Tibial artery (tissue), 4 donors: ENCODE data around the gene COL18A1.

Experiments used
- DNase-seq, 2 donors: peaks; one replicate each; pipeline ENCODE4 v3.0.0-alpha.2; 2019
- H3K27ac ChIP-seq, 2 donors: fragments of 200-600 bp; sonication (generic) in 1 of 2; 1 replicate in 1 of 2; 2 replicates in 1 of 2; pipeline ENCODE4 v1.5.1; 2018 to 2019; ENCODE audit warnings: mild to moderate bottlenecking in 1 of 2
- H3K27me3 ChIP-seq, 2 donors: fragments of 200-600 bp; sonication (generic) in 1 of 2; one replicate each; pipeline versions ENCODE4 v1.5.1 to v1.6.0; 2016 to 2019
- H3K36me3 ChIP-seq, 3 donors: fragments of 200-600 bp; sonication (generic) in 2 of 3; one replicate each; pipeline ENCODE4 v1.5.1; 2016 to 2019; ENCODE audit warnings: mild to moderate bottlenecking in 2 of 3
- H3K4me1 ChIP-seq, 4 donors: fragments of 200-600 bp; sonication (generic) in 2 of 4; 1 replicate in 3 of 4; 2 replicates in 1 of 4; pipeline ENCODE4 v1.5.1; 2016 to 2019
- H3K4me3 ChIP-seq, 2 donors: fragments of 200-600 bp; sonication (generic) in 1 of 2; 1 replicate in 1 of 2; 2 replicates in 1 of 2; pipeline ENCODE4 v1.5.1; 2018 to 2019; ENCODE audit warnings: mild to moderate bottlenecking in 2 of 2
- H3K9me3 ChIP-seq, 3 donors: fragments of 200-600 bp; sonication (generic) in 1 of 3; one replicate each; pipeline ENCODE4 v1.5.1; 2016 to 2019
- intact Hi-C: fragments of 100-400 bp; cut with DNase I; formaldehyde crosslinking; loops from one replicate; pipeline ENCODE4 v1.15.0; 2023; ENCODE audit warnings: low total_unique reads
- TF ChIP-seq, protein P1 (sequence below), 2 experiments: fragments of 200-600 bp in 1 of 2; fragments of 450-650 bp in 1 of 2; IDR thresholded peaks; one replicate each; pipeline ENCODE4 v1.5.1; 2017 to 2019; ENCODE audit warnings: antibody characterized with exemption in 2 of 2, mild to moderate bottlenecking in 1 of 2, moderate library complexity in 1 of 2

The COL18A1 gene

DNA sequence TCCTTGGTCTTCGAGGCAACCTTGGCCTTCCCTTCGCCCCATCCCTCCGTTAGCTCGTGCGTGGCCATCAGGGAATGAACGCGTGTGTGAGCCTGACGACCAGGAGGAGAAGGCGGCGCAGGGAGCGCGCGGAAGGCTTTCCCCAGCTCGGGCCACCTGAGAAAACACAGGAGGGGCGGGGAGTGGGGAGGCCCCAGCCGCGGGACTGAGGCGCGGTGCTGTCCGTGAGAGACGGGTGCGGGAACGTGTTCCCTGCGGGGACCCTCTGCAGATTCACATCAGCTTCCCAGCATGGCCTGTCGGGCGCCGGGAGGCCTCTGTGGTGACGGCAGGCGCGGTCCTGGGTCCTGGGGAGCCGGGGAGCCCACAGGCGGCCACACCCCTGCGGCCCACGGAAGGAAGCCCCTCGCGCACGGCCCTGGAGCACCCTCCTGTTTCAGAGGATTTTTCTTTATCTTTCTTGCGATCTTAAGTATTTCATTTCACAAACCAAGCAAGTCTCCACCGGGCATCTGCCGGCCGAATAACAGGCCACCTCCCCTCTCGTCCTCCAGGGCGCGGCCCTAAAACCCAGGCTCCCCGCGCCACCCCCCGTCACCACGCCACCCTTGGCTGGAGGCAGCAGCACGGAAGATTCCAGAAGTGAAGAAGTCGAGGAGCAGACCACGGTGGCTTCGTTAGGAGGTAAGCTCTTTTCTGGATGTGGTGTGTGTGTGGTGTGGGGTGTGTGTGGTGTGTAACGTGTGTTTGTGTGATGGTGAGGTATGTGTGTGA is 71.0 kb downstream of the COL18A1 start:
- TF ChIP-seq, protein P1, sequence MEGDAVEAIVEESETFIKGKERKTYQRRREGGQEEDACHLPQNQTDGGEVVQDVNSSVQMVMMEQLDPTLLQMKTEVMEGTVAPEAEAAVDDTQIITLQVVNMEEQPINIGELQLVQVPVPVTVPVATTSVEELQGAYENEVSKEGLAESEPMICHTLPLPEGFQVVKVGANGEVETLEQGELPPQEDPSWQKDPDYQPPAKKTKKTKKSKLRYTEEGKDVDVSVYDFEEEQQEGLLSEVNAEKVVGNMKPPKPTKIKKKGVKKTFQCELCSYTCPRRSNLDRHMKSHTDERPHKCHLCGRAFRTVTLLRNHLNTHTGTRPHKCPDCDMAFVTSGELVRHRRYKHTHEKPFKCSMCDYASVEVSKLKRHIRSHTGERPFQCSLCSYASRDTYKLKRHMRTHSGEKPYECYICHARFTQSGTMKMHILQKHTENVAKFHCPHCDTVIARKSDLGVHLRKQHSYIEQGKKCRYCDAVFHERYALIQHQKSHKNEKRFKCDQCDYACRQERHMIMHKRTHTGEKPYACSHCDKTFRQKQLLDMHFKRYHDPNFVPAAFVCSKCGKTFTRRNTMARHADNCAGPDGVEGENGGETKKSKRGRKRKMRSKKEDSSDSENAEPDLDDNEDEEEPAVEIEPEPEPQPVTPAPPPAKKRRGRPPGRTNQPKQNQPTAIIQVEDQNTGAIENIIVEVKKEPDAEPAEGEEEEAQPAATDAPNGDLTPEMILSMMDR (IDR thresholded peaks at IDR 0.05): no peak
- Histone ChIP-seq H3K27me3 (no peaks in the 10 kb centered on the region), H3K4me3 (no peak overlapping the region), H3K9me3 (no peaks in the 10 kb centered on the region), H3K36me3 (peaks cover 53 to 64% (median 62%) of the 10 kb centered on the region in 3 donors), H3K27ac (no peak overlapping the region), H3K4me1 (peaks cover 0 to 32% (median 24%) of the 10 kb centered on the region in 4 donors)
- intact Hi-C loops: no loop called here
- DNase-seq: no peak

DNA sequence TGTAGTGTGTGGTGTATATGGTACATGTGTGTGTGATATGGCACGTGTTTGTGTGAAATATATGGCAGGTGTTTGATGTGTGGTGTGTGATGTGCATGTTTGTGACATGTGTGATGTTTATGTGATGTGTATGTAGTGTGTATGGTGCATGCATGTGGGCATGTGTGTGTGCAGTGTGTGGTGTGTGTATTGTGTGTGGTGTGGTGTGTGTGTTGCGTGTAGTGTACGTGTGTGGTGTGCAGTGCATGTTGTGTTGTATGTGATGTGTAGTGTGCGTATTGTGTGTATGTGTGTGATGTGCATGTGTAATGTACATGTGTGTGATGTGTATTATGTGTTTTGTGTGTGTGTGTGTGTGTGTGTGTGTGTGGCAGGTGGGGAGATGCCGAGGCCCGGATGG is 71.6 kb downstream of the COL18A1 start:
- no peaks in the 10 kb centered on the region for H3K9me3 ChIP-seq
- intact Hi-C loops: no loop called here
- peaks cover 59 to 70% (median 68%) of the 10 kb centered on the region in 3 donors for H3K36me3 ChIP-seq
- H3K4me3 ChIP-seq: no peak overlapping the region
- no peak for DNase-seq
- H3K27ac ChIP-seq: no peak overlapping the region
- no peaks in the 10 kb centered on the region for H3K27me3 ChIP-seq
- TF ChIP-seq, protein P1 (IDR thresholded peaks at IDR 0.05): no peak
- H3K4me1 ChIP-seq: peaks cover 0 to 26% (median 18%) of the 10 kb centered on the region in 4 donors

DNA sequence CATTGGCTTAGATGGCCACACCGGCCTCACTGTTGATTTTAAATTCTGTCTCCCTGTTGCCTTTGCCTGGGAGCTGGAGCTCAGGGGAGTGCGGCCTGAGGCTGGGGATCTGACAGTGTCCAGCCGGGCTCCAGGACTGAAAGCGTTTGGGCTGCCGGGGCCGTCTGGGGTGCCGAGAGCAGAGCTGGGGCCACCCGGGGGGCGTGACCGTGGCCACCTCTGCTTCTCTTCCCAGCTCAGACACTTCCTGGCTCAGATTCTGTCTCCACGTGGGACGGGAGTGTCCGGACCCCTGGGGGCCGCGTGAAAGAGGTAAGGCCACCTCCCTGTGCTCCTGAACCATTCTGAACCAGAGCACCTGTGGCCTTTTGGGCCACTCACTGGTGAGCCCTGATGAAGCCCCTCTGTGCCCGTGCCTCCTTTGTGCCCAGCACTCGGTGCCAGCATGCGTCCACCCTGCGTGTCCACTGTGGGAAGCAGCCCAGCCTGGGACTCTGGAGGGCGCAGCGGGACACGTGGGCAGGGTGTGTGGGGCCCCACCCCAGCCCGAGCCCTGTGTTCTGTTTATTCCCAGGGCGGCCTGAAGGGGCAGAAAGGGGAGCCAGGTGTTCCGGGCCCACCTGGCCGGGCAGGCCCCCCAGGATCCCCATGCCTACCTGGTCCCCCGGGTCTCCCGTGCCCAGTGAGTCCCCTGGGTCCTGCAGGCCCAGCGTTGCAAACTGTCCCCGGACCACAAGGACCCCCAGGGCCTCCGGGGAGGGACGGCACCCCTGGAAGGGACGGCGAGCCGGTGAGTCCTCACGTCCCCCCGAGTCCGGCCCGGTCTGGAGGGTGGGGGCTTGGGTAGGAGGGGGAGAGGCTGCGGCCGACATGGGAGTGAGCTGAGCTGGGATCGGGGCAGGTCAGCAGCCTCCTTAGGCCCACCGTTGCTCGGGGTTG is 72.5 kb downstream of the COL18A1 start:
- intact Hi-C loops: no loop called here
- Histone ChIP-seq H3K27me3 (no peaks in the 10 kb centered on the region), H3K4me1 (peaks cover 0 to 17% (median 10%) of the 10 kb centered on the region in 4 donors), H3K4me3 (no peak overlapping the region), H3K36me3 (peaks cover 66 to 79% (median 76%) of the 10 kb centered on the region in 3 donors), H3K9me3 (no peaks in the 10 kb centered on the region), H3K27ac (peak overlapping the region; percentile 24 to 34)
- no peak for DNase-seq
- TF ChIP-seq, protein P1 (IDR thresholded peaks at IDR 0.05): no peak

DNA sequence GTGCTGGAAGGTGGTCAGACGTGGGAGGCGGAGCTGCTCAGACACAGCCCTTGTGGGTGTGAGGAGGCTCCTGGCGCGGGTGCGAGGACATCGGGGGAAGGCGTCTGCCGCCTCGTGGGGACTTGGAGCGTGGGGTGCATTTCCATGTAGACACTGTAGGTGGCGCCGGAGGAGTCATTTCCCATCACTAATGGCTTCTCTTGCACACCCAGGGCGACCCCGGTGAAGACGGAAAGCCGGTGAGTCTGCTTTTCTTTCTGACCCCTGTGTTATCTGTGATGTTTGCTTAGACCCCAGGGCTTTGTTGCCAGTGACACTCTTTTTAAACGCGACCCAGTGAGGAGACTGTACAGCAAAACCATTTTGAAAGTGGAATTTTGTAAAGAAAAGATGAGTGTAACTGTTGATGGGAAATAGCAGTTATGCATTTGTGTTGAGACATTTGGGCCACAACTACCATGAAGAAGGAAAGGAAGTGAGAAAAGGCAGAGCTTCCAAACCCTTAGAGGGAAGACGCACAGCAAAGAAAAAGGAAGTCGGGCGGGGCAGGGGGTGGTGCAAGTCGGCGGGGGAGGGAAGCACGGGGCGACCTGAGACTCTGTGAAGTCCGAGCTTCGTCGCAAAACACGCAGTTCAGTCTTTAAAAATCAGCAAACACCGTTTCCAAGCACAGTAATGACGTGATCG is 73.3 kb downstream of the COL18A1 start:
- Histone ChIP-seq H3K4me1 (peaks cover 0 to 9% (median 3%) of the 10 kb centered on the region in 4 donors), H3K27me3 (no peaks in the 10 kb centered on the region), H3K4me3 (no peak overlapping the region), H3K27ac (peak overlapping the region; percentile 24 to 34), H3K9me3 (no peaks in the 10 kb centered on the region), H3K36me3 (peaks cover 74 to 87% (median 85%) of the 10 kb centered on the region in 3 donors)
- TF ChIP-seq, protein P1 (IDR thresholded peaks at IDR 0.05): peak; percentile 69 to 82
- intact Hi-C loops: no loop called here
- peak in 1 of 2 donors; percentile 51 for DNase-seq
